ENCODE results near the gene ATP1B1. TPM values are rescaled to one million over a fixed set of nuclear protein-coding genes. Genes with fewer than 3 reads are reported as not detected.

The ATP1B1 gene
- total RNA-seq, 1 experiment from 2014 or later: 118 TPM

DNA sequence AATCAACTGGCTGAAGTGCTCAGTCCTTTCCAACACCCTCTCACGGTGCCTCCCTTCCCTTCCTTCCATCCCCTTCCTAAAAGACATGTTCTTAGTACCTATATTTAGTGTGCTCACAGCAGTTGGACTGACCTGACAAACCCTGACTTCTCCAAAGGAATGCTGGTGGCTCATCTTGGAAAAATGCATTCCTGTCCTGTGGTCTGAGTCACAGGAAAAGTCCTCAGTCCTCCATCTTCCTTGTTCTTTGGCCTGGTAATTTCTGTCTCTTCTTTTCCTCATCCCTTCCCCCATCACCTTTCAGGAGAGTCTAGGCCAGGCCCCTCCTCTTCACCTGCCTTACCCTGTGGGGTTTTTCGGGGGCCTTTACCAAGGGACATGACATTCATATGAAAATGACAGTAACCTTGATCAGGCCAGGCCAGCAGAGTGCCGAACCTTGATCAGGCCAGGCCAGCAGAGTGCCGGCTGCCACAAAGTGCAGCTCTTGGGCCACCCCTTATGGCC is 7.2 kb downstream of the ATP1B1 start:
- H3K9me3 ChIP-seq (ENCODE audit: control insufficient read depth, insufficient read depth, low read depth, low read length): no peaks in the 10 kb centered on the region
- intact Hi-C loops (cut with micrococcal nuclease; ENCODE audit: unreplicated experiment) (no loop called here), in situ Hi-C loops (cut with HindIII; ENCODE audit: low pct_unique_long_range_greater_than_20kb, low sequenced_read_pairs) (no loop called here)
- TF ChIP-seq TCF7L2 (IDR thresholded peaks at IDR 0.05; ENCODE audit: low read depth, low read length) (no peak), REST (IDR thresholded peaks at IDR 0.05; ENCODE audit: insufficient read depth in 1 of 2, low read depth in 2 of 2, low read length in 1 of 2) (no peak), POLR2AphosphoS5 (IDR thresholded peaks at IDR 0.05; ENCODE audit: low read depth, low read length) (no peak), SIN3A (IDR thresholded peaks at IDR 0.05; ENCODE audit: borderline replicate concordance, insufficient read depth, low read depth, low read length) (no peak)
- TF ChIP-seq, protein P1, sequence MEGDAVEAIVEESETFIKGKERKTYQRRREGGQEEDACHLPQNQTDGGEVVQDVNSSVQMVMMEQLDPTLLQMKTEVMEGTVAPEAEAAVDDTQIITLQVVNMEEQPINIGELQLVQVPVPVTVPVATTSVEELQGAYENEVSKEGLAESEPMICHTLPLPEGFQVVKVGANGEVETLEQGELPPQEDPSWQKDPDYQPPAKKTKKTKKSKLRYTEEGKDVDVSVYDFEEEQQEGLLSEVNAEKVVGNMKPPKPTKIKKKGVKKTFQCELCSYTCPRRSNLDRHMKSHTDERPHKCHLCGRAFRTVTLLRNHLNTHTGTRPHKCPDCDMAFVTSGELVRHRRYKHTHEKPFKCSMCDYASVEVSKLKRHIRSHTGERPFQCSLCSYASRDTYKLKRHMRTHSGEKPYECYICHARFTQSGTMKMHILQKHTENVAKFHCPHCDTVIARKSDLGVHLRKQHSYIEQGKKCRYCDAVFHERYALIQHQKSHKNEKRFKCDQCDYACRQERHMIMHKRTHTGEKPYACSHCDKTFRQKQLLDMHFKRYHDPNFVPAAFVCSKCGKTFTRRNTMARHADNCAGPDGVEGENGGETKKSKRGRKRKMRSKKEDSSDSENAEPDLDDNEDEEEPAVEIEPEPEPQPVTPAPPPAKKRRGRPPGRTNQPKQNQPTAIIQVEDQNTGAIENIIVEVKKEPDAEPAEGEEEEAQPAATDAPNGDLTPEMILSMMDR (IDR thresholded peaks at IDR 0.05): no peak
- H3K27ac ChIP-seq (ENCODE audit: low read length): peak overlapping the region; percentile 72
- peaks cover 5% of the 10 kb centered on the region; the same call in 1 of the 2 replicates for H3K36me3 ChIP-seq (ENCODE audit: control insufficient read depth, insufficient read depth, low read length)
- ChIA-PET POLR2A (no interaction called here), CTCF (no interaction called here)
- peaks cover 52% of the 10 kb centered on the region for H3K4me1 ChIP-seq (ENCODE audit: control insufficient read depth, insufficient read depth, low read length)
- H3K4me3 ChIP-seq (ENCODE audit: low read depth in 2 of 2, low read length in 2 of 2): peak overlapping the region in 1 of 2 experiments; percentile 17; a peak in 2 of 4 replicates
- no peaks in the 10 kb centered on the region for H3K27me3 ChIP-seq (ENCODE audit: control insufficient read depth, insufficient read depth, low read length)
- no TSS peak for BruUV-seq (replicated peaks)
- ATAC-seq (peak; percentile 69), DNase-seq (ENCODE audit: low read depth, low spot score) (peak; percentile 85)

GRCh38 chr1:169115891-169116585 is 9.5 kb downstream of the ATP1B1 start:
- ChIA-PET CTCF (no interaction called here), POLR2A (no interaction called here)
- DNase-seq (ENCODE audit: low read depth, low spot score): no peak
- no peak overlapping the region for H3K27ac ChIP-seq (ENCODE audit: low read length)
- H3K9me3 ChIP-seq (ENCODE audit: control insufficient read depth, insufficient read depth, low read depth, low read length): no peaks in the 10 kb centered on the region
- peaks cover 35% of the 10 kb centered on the region for H3K4me1 ChIP-seq (ENCODE audit: control insufficient read depth, insufficient read depth, low read length)
- in situ Hi-C loops (cut with HindIII; ENCODE audit: low pct_unique_long_range_greater_than_20kb, low sequenced_read_pairs): no loop called here
- TF ChIP-seq REST (IDR thresholded peaks at IDR 0.05; ENCODE audit: insufficient read depth in 1 of 2, low read depth in 2 of 2, low read length in 1 of 2): no peak
- no peak for TF ChIP-seq SIN3A (IDR thresholded peaks at IDR 0.05; ENCODE audit: borderline replicate concordance, insufficient read depth, low read depth, low read length)
- TF ChIP-seq, protein P1 (IDR thresholded peaks at IDR 0.05): no peak
- no peak for TF ChIP-seq POLR2AphosphoS5 (IDR thresholded peaks at IDR 0.05; ENCODE audit: low read depth, low read length)
- H3K4me3 ChIP-seq (ENCODE audit: low read depth in 2 of 2, low read length in 2 of 2): no peak overlapping the region
- intact Hi-C loops (cut with micrococcal nuclease; ENCODE audit: unreplicated experiment): no loop called here
- H3K36me3 ChIP-seq (ENCODE audit: control insufficient read depth, insufficient read depth, low read length): peaks cover 5% of the 10 kb centered on the region; the same call in 1 of the 2 replicates
- no peaks in the 10 kb centered on the region for H3K27me3 ChIP-seq (ENCODE audit: control insufficient read depth, insufficient read depth, low read length)
- ATAC-seq: no peak
- BruUV-seq (replicated peaks): no TSS peak
